GM10847 (cell line): Measurements from ENCODE around the gene NRROS.
A peak's percentile ranks its signal among the peaks of the same experiment; 100 is the strongest.

Source experiments
- POLR2A ChIP-seq: IDR thresholded peaks from 2 replicates; pipeline ENCODE4 v1.6.1; 2011; ENCODE audit not compliant: insufficient read length; ENCODE audit errors: extremely low read depth

Gene NRROS

GRCh38 chr3:196639483-196640296, at the start of gene NRROS:
TSS of gene NRROS (plus strand) at chr3:196639694. CDS start at chr3:196654540, 14,846 bp downstream.
- TF ChIP-seq POLR2A, result peak; percentile 71

GRCh38 chr3:196590279-196590678, 49.2 kb upstream of the NRROS start:
- no peak for TF ChIP-seq POLR2A

- TF ChIP-seq POLR2A, result no peak
Observed at GRCh38 chr3:196596355-196596754, 43.1 kb upstream of the NRROS start.

- no peak for TF ChIP-seq POLR2A
Observed at GRCh38 chr3:196599734-196600128, 39.8 kb upstream of the NRROS start.

GRCh38 chr3:196600359-196600758, 39.1 kb upstream of the NRROS start:
- no peak for TF ChIP-seq POLR2A

- no peak for TF ChIP-seq POLR2A
Observed at GRCh38 chr3:196602673-196603072, 36.8 kb upstream of the NRROS start.

GRCh38 chr3:196603683-196604082, 35.8 kb upstream of the NRROS start:
- TF ChIP-seq POLR2A, result no peak

GRCh38 chr3:196604548-196604947, 34.9 kb upstream of the NRROS start:
- TF ChIP-seq POLR2A, result no peak

- TF ChIP-seq POLR2A, result no peak
Observed at GRCh38 chr3:196608693-196609092, 30.8 kb upstream of the NRROS start.

GRCh38 chr3:196609343-196609775, 30.1 kb upstream of the NRROS start:
- no peak for TF ChIP-seq POLR2A

- no peak for TF ChIP-seq POLR2A
Observed at GRCh38 chr3:196609805-196610515, 29.5 kb upstream of the NRROS start.

GRCh38 chr3:196611761-196612483, 27.6 kb upstream of the NRROS start:
- no peak for TF ChIP-seq POLR2A

GRCh38 chr3:196617256-196617655, 22.2 kb upstream of the NRROS start:
- no peak for TF ChIP-seq POLR2A

GRCh38 chr3:196619223-196619622, 20.3 kb upstream of the NRROS start:
- TF ChIP-seq POLR2A, result no peak

GRCh38 chr3:196620161-196620604, 19.3 kb upstream of the NRROS start:
- TF ChIP-seq POLR2A, result no peak

GRCh38 chr3:196620684-196621083, 18.8 kb upstream of the NRROS start:
- no peak for TF ChIP-seq POLR2A
